C4-2B (cell line): ENCODE measurements around the gene GRB14.

Experiments
- CTCF ChIP-seq: fragments of 450-650 bp; conservative IDR thresholded peaks from 2 replicates; pipeline ENCODE4 v1.5.1; 2017; ENCODE audit warnings: mild to moderate bottlenecking
- ZFX ChIP-seq: fragments of 450-650 bp; IDR thresholded peaks from 2 replicates; pipeline ENCODE4 v1.6.1; 2017

- no peak for TF ChIP-seq CTCF
- no peak for TF ChIP-seq ZFX
Observed at GRCh38 chr2:164644036-164644700, 22.9 kb upstream of the GRB14 start.
